IMR-90 (cell line): Measurements from ENCODE around the gene NFATC1. TPM values are rescaled to one million over a fixed set of nuclear protein-coding genes. Genes with fewer than 3 reads are reported as not detected.

Experiments used
- ATAC-seq: fragments of 200-7000 bp; cut with Tn5 transposase; 2 replicates; pipeline ENCODE4 v1.9.1; 2020; ENCODE audit warnings: low read depth, mild to moderate bottlenecking, moderate library complexity
- BruUV-seq: library from RNA; stranded (reverse); fragments of 400-500 nt; replicated peaks from 2 replicates; lab custom pipeline; 2021; lab: Mats Ljungman, UMichigan
- CTCF ChIA-PET: fragments of 300-600 bp; formaldehyde crosslinking; extraction: SDS; loops from one replicate; lab custom pipeline; 2021; ENCODE audit warnings: antibody characterized with exemption; lab: Yijun Ruan, JAX
- POLR2A ChIA-PET: fragments of 300-600 bp; sonication (Branson Sonifier 250); formaldehyde crosslinking; loops from one replicate; lab custom pipeline; 2022; ENCODE audit warnings: antibody characterized with exemption; ENCODE audit not compliant: unreplicated experiment; lab: Charles Lee
- DNase-seq: peaks from one replicate; pipeline ENCODE4 v3.0.0; 2013
- H2AFZ ChIP-seq: replicated peaks from 2 replicates; pipeline ENCODE3; 2013; ENCODE audit warnings: low read length, mild to moderate bottlenecking; ENCODE audit not compliant: poor library complexity
- H2AK5ac ChIP-seq: 2 replicates; pipeline ENCODE4 v1.6.1; 2013; ENCODE audit warnings: low read depth, low read length, inconsistent platforms
- H2AK9ac ChIP-seq: replicated peaks from 2 replicates; pipeline ENCODE3; 2013; ENCODE audit warnings: mild to moderate bottlenecking, low read depth, low read length, moderate library complexity; ENCODE audit not compliant: poor library complexity
- H2BK120ac ChIP-seq: 2 replicates; pipeline ENCODE4 v1.6.1; 2013; ENCODE audit warnings: low read depth, low read length, inconsistent platforms
- H2BK15ac ChIP-seq: 3 replicates; pipeline ENCODE4 v1.6.1; 2013; ENCODE audit warnings: low read depth, low read length, inconsistent platforms
- H2BK20ac ChIP-seq: 2 replicates; pipeline ENCODE4 v1.6.1; 2013; ENCODE audit warnings: low read depth, mild to moderate bottlenecking, inconsistent platforms, low read length, moderate library complexity
- H2BK5ac ChIP-seq: 2 replicates; pipeline ENCODE4 v1.6.1; 2013; ENCODE audit warnings: mild to moderate bottlenecking, low read depth, low read length, inconsistent platforms; ENCODE audit not compliant: poor library complexity, severe bottlenecking
- H3K14ac ChIP-seq: replicated peaks from 2 replicates; pipeline ENCODE4 v1.6.1; 2013; ENCODE audit warnings: low read depth, low read length, inconsistent platforms
- H3K18ac ChIP-seq: 2 replicates; pipeline ENCODE4 v1.6.1; 2013; ENCODE audit warnings: low read depth, low read length, control low read depth
- H3K23ac ChIP-seq: 2 replicates; pipeline ENCODE4 v1.6.1; 2013; ENCODE audit warnings: low read depth, low read length, inconsistent platforms
- H3K27ac ChIP-seq: 2 replicates; pipeline ENCODE4 v1.5.1; 2013; ENCODE audit warnings: mild to moderate bottlenecking, control low read depth, low read length; ENCODE audit not compliant: insufficient read depth
- H3K27me3 ChIP-seq: 2 replicates; pipeline ENCODE4 v1.6.1; 2013; ENCODE audit warnings: low read length; ENCODE audit not compliant: control insufficient read depth, insufficient read depth
- H3K36me3 ChIP-seq: 2 replicates; pipeline ENCODE4 v1.6.1; 2013; ENCODE audit warnings: low read length, mixed read lengths; ENCODE audit not compliant: control insufficient read depth, insufficient read depth
- H3K4ac ChIP-seq: 2 replicates; pipeline ENCODE4 v1.6.1; 2013; ENCODE audit warnings: low read depth, low read length, inconsistent platforms
- H3K4me1 ChIP-seq: 2 replicates; pipeline ENCODE4 v1.6.1; 2013; ENCODE audit warnings: low read length, mixed read lengths; ENCODE audit not compliant: control insufficient read depth, insufficient read depth
- H3K4me2 ChIP-seq: 2 replicates; pipeline ENCODE4 v1.6.1; 2013; ENCODE audit warnings: low read depth, mild to moderate bottlenecking, control low read depth, low read length, moderate library complexity
- H3K4me3 ChIP-seq: 2 replicates; pipeline ENCODE4 v1.5.1; 2013; ENCODE audit warnings: low read depth, mild to moderate bottlenecking, control low read depth, low read length, moderate library complexity; ENCODE audit not compliant: insufficient read depth
- H3K56ac ChIP-seq: 2 replicates; pipeline ENCODE4 v1.6.1; 2013; ENCODE audit warnings: low read length, inconsistent platforms; ENCODE audit not compliant: insufficient read depth; ENCODE audit errors: extremely low read depth
- H3K79me1 ChIP-seq, 2 experiments: 2 replicates each; pipeline ENCODE4 v1.6.1; 2013; ENCODE audit warnings: low read length in 2 of 2, inconsistent platforms in 1 of 2, low read depth in 1 of 2
- H3K9ac ChIP-seq: 2 replicates; pipeline ENCODE4 v1.6.1; 2013; ENCODE audit warnings: low read depth, low read length, control low read depth
- H3K9me1 ChIP-seq: 2 replicates; pipeline ENCODE4 v1.6.1; 2013; ENCODE audit warnings: low read length, inconsistent platforms; ENCODE audit not compliant: insufficient read depth
- H3K9me3 ChIP-seq: 2 replicates; pipeline ENCODE4 v1.6.1; 2013; ENCODE audit warnings: low read length; ENCODE audit not compliant: control insufficient read depth, insufficient read depth
- H4K20me1 ChIP-seq: 2 replicates; pipeline ENCODE4 v1.6.1; 2013; ENCODE audit warnings: low read length, inconsistent platforms; ENCODE audit not compliant: insufficient read depth
- H4K5ac ChIP-seq: 2 replicates; pipeline ENCODE4 v1.6.1; 2013; ENCODE audit warnings: mild to moderate bottlenecking, low read depth, low read length, control low read depth
- H4K8ac ChIP-seq, 2 experiments: 2 replicates each; pipeline ENCODE4 v1.6.1; 2013; ENCODE audit warnings: low read depth in 2 of 2, low read length in 2 of 2, control low read depth in 1 of 2, inconsistent platforms in 1 of 2
- H4K91ac ChIP-seq: 2 replicates; pipeline ENCODE4 v1.6.1; 2013; ENCODE audit warnings: low read depth, low read length, inconsistent platforms; ENCODE audit not compliant: insufficient read depth
- BHLHE40 ChIP-seq: fragments of 150-350 bp; IDR thresholded peaks from 2 replicates; pipeline ENCODE4 v1.6.1; 2016; ENCODE audit warnings: mild to moderate bottlenecking, low read depth, low read length
- CEBPB ChIP-seq: IDR thresholded peaks from 2 replicates; pipeline ENCODE4 v1.6.1; 2012; ENCODE audit warnings: low read depth, low read length, improper control_type of control experiment
- CHD1 ChIP-seq: IDR thresholded peaks from 2 replicates; pipeline ENCODE4 v1.6.1; 2012; ENCODE audit warnings: low read depth, low read length, improper control_type of control experiment
- ELK1 ChIP-seq: fragments of 150-350 bp; IDR thresholded peaks from 2 replicates; pipeline ENCODE4 v1.6.1; 2016; ENCODE audit warnings: low read depth, mild to moderate bottlenecking, low read length, moderate library complexity, borderline replicate concordance
- FOS ChIP-seq: fragments of 150-350 bp; IDR thresholded peaks from 2 replicates; pipeline ENCODE4 v1.6.1; 2016; ENCODE audit warnings: low read depth, low read length
- MAFK ChIP-seq: IDR thresholded peaks from 2 replicates; pipeline ENCODE4 v1.6.1; 2012; ENCODE audit warnings: low read depth, low read length, improper control_type of control experiment
- MXI1 ChIP-seq: IDR thresholded peaks from 2 replicates; pipeline ENCODE4 v1.6.1; 2012; ENCODE audit warnings: low read depth, mild to moderate bottlenecking, low read length, moderate library complexity, borderline replicate concordance
- NFE2L2 ChIP-seq: fragments of 150-350 bp; IDR thresholded peaks from 2 replicates; pipeline ENCODE4 v1.6.1; 2016; ENCODE audit warnings: low read depth, mild to moderate bottlenecking, low read length
- POLR2A ChIP-seq: IDR thresholded peaks from 2 replicates; pipeline ENCODE4 v1.6.1; 2012; ENCODE audit warnings: mild to moderate bottlenecking, low read depth, low read length
- RAD21 ChIP-seq: IDR thresholded peaks from 2 replicates; pipeline ENCODE4 v1.6.1; 2012; ENCODE audit warnings: low read length, improper control_type of control experiment
- SMC3 ChIP-seq: fragments of 150-350 bp; IDR thresholded peaks from 2 replicates; pipeline ENCODE4 v1.6.1; 2016; ENCODE audit warnings: low read depth, mild to moderate bottlenecking, antibody characterized with exemption, low read length, moderate library complexity
- USF2 ChIP-seq: fragments of 150-350 bp; IDR thresholded peaks from 2 replicates; pipeline ENCODE4 v1.6.1; 2017; ENCODE audit warnings: mild to moderate bottlenecking, antibody characterized with exemption, low read length, low read depth
- whole genome bisulfite sequencing, 2 experiments: methylation state at CpG; one replicate each; pipeline versions ENCODE4 v1.1.5 to v1.1.7; 2013; ENCODE audit warnings: missing lambda C conversion rate in 2 of 2; ENCODE audit not compliant: insufficient read length in 1 of 2; ENCODE audit errors: extremely low coverage in 2 of 2; 5-methylcytosine and 5-hydroxymethylcytosine counted together
- dilution Hi-C: fragments of 300-500 bp; cut with HindIII; formaldehyde crosslinking; loops from one replicate; pipeline ENCODE4 v1.14.3; 2018; ENCODE audit warnings: low sequenced_read_pairs; ENCODE audit not compliant: unreplicated experiment
- in situ Hi-C: fragments of 300-500 bp; cut with MboI; formaldehyde crosslinking; loops from 3 replicates; pipeline ENCODE4 v1.14.3; 2019; ENCODE audit warnings: low sequenced_read_pairs, inconsistent platforms, mixed read lengths
- intact Hi-C: fragments of 100-400 bp; cut with micrococcal nuclease; formaldehyde crosslinking; loops from 2 replicates; pipeline ENCODE4 v1.10.0; 2022
- polyA plus RNA-seq, 3 experiments: library from polyadenylated mRNA; depleted of rRNA; stranded (reverse); fragments of >200 nt; gene quantifications; 2 replicates each; pipeline ENCODE4 v1.2.3, GENCODE V29; 2012; ENCODE audit warnings: low replicate concordance in 1 of 3
- total RNA-seq: library from RNA; depleted of rRNA; stranded (reverse); fragments of >200 nt; gene quantifications from 2 replicates; pipeline ENCODE4 v1.2.3, GENCODE V29; 2012

NFATC1 gene
- total and polyA plus RNA-seq, 2 of the 4 experiments (the other 2 are of a cell fraction) = 0.36 to 1.8 TPM

GRCh38 chr18:79354350-79354749 is 41.4 kb upstream of the NFATC1 start:
- Histone ChIP-seq H3K9me1 (no peaks in the 10 kb centered on the region), H2AK9ac (no peak overlapping the region), H2AFZ (no peak overlapping the region), H3K27ac (no peak overlapping the region), H2BK120ac (no peak overlapping the region), H3K14ac (no peak overlapping the region), H3K9me3 (no peaks in the 10 kb centered on the region), H4K91ac (no peak overlapping the region), H3K4me2 (no peak overlapping the region), H2AK5ac (no peak overlapping the region), H2BK15ac (no peak overlapping the region), H2BK5ac (no peak overlapping the region), H3K4me1 (no peaks in the 10 kb centered on the region), H3K4ac (no peak overlapping the region), H3K18ac (no peak overlapping the region), H3K79me1 (no peaks in the 10 kb centered on the region), H3K36me3 (peaks cover 7% of the 10 kb centered on the region), H3K4me3 (no peak overlapping the region), H4K20me1 (no peaks in the 10 kb centered on the region), H3K9ac (no peak overlapping the region), H2BK20ac (no peak overlapping the region), H3K27me3 (no peaks in the 10 kb centered on the region), H4K5ac (no peak overlapping the region), H3K23ac (no peak overlapping the region), H3K56ac (no peak overlapping the region), H4K8ac (no peak overlapping the region)
- dilution Hi-C loops = no loop called here
- intact Hi-C loops = no loop called here
- ATAC-seq (no peak), DNase-seq (no peak)
- TF ChIP-seq POLR2A = no peak
- TF ChIP-seq BHLHE40 = no peak
- TF ChIP-seq CHD1 = no peak
- TF ChIP-seq MAFK = no peak
- TF ChIP-seq NFE2L2 = no peak
- no peak for TF ChIP-seq FOS
- TF ChIP-seq MXI1 = no peak
- no peak for TF ChIP-seq CEBPB
- no peak for TF ChIP-seq SMC3
- no peak for TF ChIP-seq RAD21
- TF ChIP-seq ELK1 = no peak
- TF ChIP-seq USF2 = no peak
- POLR2A ChIA-PET = no interaction called here
- CTCF ChIA-PET = no interaction called here
- WGBS, 2 experiments = no CpG with 5 or more reads among the region's 8 CpGs
- in situ Hi-C loops = no loop called here
- no TSS peak for BruUV-seq
